ENCODE measurements around the gene ZNF425. TPM values are rescaled to one million over a fixed set of nuclear protein-coding genes. Genes with fewer than 3 reads are reported as not detected.

ZNF425 gene
- total and polyA plus RNA-seq, 9 donors: 1.4 to 9.0 (median 3.8) TPM

DNA sequence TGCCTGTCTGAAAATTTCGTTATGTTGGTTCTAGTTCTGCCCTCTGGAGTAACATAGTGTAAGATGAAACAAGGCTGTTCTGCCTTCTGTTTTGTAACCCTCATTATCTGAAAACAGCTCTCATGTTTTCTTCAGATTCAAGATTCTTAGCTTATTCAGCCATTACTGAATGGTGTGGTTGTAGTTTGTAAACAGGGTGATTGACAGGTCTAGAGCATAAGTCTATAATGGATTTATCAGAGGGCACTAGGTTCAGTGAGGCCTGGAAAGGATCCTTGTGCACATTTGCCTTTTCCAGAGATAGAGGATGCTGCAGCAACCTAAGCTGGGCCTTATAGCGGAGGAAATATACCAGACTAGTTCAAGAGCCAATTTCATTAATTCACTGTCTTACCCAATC lies 27.2 kb upstream of the ZNF425 start:
- Histone ChIP-seq H3K36me3 (no peaks in the 10 kb centered on the region), H3K4me3 (no peak overlapping the region), H3K27me3 (no peaks in the 10 kb centered on the region), H3K27ac (no peak overlapping the region), H3K4me1 (ENCODE audit: insufficient read depth) (peaks cover 2% of the 10 kb centered on the region), H3K9me3 (no peaks in the 10 kb centered on the region)
- no peak for DNase-seq
- intact Hi-C loops (cut with DNase I): loop anchor here in 1 of 4 donors (10.0 kb wide), 1 partner anchor 561 kb away; a partner anchor contains a TSS
- WGBS, 3 donors: 87 to 90% (median 90%) methylated on average over 2 of the region's 2 CpGs
- TF ChIP-seq POLR2A (IDR thresholded peaks at IDR 0.05) (no peak), EP300 (IDR thresholded peaks at IDR 0.05) (no peak)
- TF ChIP-seq, protein P1, sequence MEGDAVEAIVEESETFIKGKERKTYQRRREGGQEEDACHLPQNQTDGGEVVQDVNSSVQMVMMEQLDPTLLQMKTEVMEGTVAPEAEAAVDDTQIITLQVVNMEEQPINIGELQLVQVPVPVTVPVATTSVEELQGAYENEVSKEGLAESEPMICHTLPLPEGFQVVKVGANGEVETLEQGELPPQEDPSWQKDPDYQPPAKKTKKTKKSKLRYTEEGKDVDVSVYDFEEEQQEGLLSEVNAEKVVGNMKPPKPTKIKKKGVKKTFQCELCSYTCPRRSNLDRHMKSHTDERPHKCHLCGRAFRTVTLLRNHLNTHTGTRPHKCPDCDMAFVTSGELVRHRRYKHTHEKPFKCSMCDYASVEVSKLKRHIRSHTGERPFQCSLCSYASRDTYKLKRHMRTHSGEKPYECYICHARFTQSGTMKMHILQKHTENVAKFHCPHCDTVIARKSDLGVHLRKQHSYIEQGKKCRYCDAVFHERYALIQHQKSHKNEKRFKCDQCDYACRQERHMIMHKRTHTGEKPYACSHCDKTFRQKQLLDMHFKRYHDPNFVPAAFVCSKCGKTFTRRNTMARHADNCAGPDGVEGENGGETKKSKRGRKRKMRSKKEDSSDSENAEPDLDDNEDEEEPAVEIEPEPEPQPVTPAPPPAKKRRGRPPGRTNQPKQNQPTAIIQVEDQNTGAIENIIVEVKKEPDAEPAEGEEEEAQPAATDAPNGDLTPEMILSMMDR (IDR thresholded peaks at IDR 0.05): no peak

- H3K4me3 ChIP-seq: no peak overlapping the region
- H3K27me3 ChIP-seq: no peaks in the 10 kb centered on the region
- no peak for DNase-seq
- 71 to 88% (median 78%) methylated on average over 4 of the region's 4 CpGs for WGBS, 3 donors
- no peak for TF ChIP-seq EP300 (IDR thresholded peaks at IDR 0.05)
- intact Hi-C loops (cut with DNase I): loop anchor here in 1 of 4 donors (10.0 kb wide), 1 partner anchor 564 kb away; a partner anchor contains a TSS
- no peaks in the 10 kb centered on the region for H3K36me3 ChIP-seq
- H3K27ac ChIP-seq: no peak overlapping the region
- no peaks in the 10 kb centered on the region for H3K9me3 ChIP-seq
- peaks cover 3% of the 10 kb centered on the region for H3K4me1 ChIP-seq (ENCODE audit: insufficient read depth)
Observed at GRCh38 chr7:149150981-149151380, 24.9 kb upstream of the ZNF425 start.

DNA sequence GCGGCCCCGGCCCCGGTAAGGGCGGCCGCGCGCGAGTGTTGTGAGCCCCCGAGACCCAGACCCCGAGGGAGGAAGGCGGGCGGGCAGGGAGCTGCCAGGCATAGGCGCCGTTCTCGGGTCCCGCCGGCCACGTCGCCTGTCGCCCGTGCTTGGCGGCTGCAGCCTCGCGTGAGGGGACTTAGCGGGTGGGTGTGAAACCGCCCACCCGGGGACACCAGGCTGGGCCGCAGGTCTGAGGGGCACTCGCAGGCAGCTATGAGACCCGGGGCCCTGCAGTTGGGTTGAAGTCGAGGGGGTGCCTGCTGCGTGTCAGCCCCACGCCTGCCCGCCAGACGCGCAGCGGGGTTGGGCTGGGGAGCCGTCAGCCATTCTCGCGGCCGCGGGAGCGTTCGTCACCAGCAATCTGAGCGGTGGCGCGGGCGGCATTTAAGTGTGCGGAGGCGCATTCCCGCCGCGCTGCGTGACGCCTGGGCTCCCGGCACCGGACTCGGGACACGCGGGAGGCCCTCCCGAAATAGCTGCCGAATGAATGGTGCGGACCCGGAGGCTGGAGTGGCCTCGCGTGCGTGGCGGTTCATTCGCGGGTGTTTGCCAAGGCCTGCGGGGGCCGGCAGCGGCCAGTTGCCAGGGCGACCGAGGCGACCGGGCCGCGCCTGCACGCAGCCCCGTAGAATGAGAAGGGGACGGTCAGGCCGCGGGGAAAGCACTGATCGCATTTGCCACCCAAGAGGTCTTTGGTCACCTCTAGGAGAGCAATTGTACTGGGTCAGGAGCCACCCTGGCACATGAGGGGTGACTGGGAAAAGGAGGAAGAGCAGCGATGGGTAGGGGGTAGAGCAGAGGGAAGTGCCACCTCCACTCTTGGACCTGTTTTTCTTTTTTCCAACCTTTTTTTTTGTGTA lies 21.9 kb upstream of the ZNF425 start:
- Histone ChIP-seq H3K27me3 (no peaks in the 10 kb centered on the region), H3K9me3 (no peaks in the 10 kb centered on the region), H3K4me3 (peak overlapping the region; percentile 87), H3K27ac (peak overlapping the region; percentile 17 to 76), H3K36me3 (no peaks in the 10 kb centered on the region), H3K4me1 (ENCODE audit: insufficient read depth) (peaks cover 3% of the 10 kb centered on the region)
- intact Hi-C loops (cut with DNase I): no loop called here
- 0% methylated on average over 58 to 86 of the region's 86 CpGs for WGBS, 3 donors
- peak; percentile 16 to 58 (median 39) for DNase-seq
- TF ChIP-seq EP300 (IDR thresholded peaks at IDR 0.05) (no peak), POLR2A (IDR thresholded peaks at IDR 0.05) (no peak)
- TF ChIP-seq, protein P1 (IDR thresholded peaks at IDR 0.05): no peak

- Histone ChIP-seq H3K36me3 (no peaks in the 10 kb centered on the region), H3K27ac (peak within 1 kb of the TSS; percentile 17 to 76), H3K4me3 (peak within 1 kb of the TSS; percentile 87), H3K27me3 (no peaks in the 10 kb centered on the region), H3K9me3 (no peaks in the 10 kb centered on the region), H3K4me1 (ENCODE audit: insufficient read depth) (peaks cover 3% of the 10 kb centered on the region)
- intact Hi-C loops (cut with DNase I): no loop called here
- peak; percentile 69 to 86 (median 80) for DNase-seq
- 0 to 1% (median 0%) methylated on average over 36 to 79 of the region's 79 CpGs for WGBS, 3 donors
- TF ChIP-seq EP300 (IDR thresholded peaks at IDR 0.05): no peak
- no peak for TF ChIP-seq POLR2A (IDR thresholded peaks at IDR 0.05)
- TF ChIP-seq, protein P1 (IDR thresholded peaks at IDR 0.05): peak; percentile 56 to 79 (median 79)
Observed at GRCh38 chr7:149147072-149147751, 21.1 kb upstream of the ZNF425 start, which contains the start of gene ZNF398. TSS of gene ZNF398 (plus strand) at chr7:149147453. CDS start at chr7:149147743, 290 bp downstream.
